H1 (cell line): ENCODE data around the gene MMP20. TPM values are rescaled to one million over a fixed set of nuclear protein-coding genes. Genes with fewer than 3 reads are reported as not detected.

Experiments used
- CHD7 ChIP-seq: fragments of 300-600 bp; sonication (generic); IDR thresholded peaks from 2 replicates; pipeline ENCODE4 v1.7.1; 2012; ENCODE audit warnings: low read length, moderate library complexity, mild to moderate bottlenecking, inconsistent platforms; ENCODE audit not compliant: insufficient replicate concordance
- SIRT6 ChIP-seq: IDR thresholded peaks from one replicate; pipeline ENCODE4 v1.7.1; 2012; ENCODE audit warnings: low read length, inconsistent platforms
- polyA plus RNA-seq, 7 experiments: library from polyadenylated mRNA; depleted of rRNA in 3 of 7; stranded (reverse) in 5 of 7; unstranded in 2 of 7; fragments of >200 nt in 5 of 7; fragments of 200-250 nt in 2 of 7; gene quantifications; 1 replicate in 5 of 7; 2 replicates in 1 of 7; 4 replicates in 1 of 7; pipeline versions ENCODE4 v1.2.1 to v1.2.3, GENCODE V29; 2011 to 2013; ENCODE audit warnings: missing spikeins in 2 of 7, mixed read lengths in 2 of 7
- total RNA-seq: library from RNA; stranded (reverse); fragmentation: NEBNext Ultra II Directional; extraction: Animal tissue kit (Norgen Biotek cat#: 25700); gene quantifications from 2 replicates; pipeline ENCODE4 v1.2.1, GENCODE V29; 2021

MMP20 gene
- total and polyA plus RNA-seq, 2 of the 8 experiments (the other 6 are each of a cell fraction or from before 2014, with no cell fraction given), result not detected

- TF ChIP-seq CHD7 (no peak), SIRT6 (no peak)
These were observed 59.0 kb downstream of the MMP20 start (continued) for GRCh38 chr11:102566112-102566511.
